Astrocyte of the hippocampus (primary cell): ENCODE data around the gene GNG7.
"Not testable (repeated sequence)": the region's sequence is repeated elsewhere in the genome, so short reads cannot be mapped to it uniquely, and the experiment has no call there.

Experiments
- DNase-seq: peaks from one replicate; pipeline ENCODE4 v3.0.0; 2011; ENCODE audit warnings: low read depth, low spot score

Gene GNG7

DNA sequence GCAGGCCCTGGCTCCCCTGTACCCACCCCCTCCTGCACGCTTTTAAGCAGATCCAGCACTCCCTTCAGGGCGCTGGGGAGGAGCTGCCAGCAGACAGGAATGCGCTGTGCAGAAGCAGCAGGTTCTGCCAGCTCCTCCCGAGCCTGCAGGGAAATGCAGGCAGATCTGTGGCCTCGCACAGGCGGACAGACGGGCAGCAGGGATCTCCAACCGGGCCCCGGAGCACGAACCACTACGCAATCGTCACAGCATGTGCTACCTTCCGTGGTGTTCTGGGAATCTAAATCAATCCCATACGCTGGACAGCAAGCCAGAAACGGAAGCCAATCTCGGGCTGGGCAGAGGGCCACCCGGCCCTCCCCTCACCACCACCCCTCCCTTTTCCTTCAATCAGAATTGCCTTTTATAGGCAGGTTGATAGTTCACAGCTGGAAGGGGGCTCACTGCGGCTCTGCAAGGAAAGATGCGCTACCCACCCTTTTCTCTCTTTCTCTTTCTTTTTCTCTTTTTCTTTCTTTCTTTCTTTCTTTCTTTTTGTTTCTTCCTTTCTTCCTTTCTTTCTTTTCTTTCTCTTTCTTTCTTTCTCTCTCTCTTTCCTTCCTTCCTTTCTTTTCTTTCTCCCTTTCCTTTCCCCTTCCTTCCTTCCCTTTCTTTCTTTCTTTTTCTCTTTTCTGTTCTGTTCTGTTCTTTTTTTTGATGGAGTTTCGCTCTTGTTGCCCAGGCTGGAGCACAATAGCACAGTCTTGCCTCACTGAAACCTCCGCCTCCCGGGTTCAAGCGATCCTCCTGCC, 99.9 kb downstream of the GNG7 start:
- DNase-seq = peak; percentile 97

DNA sequence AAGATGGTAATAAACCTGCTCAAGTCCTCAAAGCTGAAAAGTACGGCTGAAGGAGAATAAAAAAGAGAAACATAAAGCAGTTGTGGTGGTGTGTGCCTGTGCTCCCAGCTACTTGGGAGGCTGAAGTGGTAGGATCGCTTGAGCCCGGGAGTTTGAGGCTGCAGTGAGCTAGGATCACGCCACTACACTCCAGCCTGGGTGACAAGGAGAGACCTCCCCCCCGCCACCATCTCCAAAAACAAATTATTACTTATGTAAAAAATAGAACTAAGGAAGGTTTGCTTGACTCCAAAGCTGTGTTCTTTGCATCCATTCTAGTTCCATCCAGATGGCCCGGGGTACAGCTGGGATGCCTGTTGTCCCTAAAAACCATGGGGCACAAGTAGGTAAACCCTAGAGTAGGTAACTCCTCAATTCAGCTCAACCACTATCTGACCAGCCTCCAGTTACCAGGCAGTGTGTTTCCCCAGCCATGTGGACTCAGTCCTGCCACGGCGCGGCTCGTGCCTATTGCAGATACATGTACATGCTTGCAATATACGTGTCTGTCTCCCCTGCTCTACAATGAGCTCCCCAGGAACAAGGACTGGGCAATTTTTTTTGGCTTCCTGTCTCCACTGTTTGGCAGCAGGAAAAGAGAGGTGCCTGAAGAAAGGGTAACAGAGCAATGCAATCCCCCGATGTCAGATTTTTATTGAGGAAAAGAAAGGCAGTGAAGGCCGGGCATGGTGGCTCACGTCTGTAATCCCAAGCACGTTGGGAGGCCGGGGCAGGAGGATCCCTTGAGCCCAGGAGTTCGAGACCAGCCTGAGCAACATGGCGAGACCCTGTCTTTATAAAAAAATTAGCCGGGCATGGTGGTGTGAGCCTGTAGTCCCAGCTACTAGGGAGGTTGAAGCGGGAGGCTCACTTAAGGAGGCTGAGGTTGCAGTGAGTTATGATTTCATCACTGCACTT, 101.3 kb downstream of the GNG7 start:
- no peak for DNase-seq

DNA sequence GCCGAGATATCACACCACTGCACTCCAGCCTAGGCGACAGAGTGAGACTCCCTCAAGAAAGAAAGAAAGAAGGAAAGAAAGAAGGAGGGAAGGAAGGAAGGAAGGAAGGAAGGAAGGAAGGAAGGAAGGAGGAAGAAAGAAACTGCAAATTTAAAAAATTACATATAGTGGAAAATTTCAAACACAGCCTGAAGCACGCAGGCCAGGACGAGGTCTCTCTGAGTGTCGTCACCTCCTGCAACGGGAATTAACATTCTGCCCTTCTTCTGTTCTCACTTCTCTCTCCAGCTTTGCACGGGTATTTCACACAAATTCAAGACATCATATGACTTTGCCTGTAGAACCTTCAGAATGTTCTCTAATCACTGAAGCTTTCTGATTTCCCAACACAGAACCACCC, 108.2 kb downstream of the GNG7 start:
- no peak for DNase-seq

DNA sequence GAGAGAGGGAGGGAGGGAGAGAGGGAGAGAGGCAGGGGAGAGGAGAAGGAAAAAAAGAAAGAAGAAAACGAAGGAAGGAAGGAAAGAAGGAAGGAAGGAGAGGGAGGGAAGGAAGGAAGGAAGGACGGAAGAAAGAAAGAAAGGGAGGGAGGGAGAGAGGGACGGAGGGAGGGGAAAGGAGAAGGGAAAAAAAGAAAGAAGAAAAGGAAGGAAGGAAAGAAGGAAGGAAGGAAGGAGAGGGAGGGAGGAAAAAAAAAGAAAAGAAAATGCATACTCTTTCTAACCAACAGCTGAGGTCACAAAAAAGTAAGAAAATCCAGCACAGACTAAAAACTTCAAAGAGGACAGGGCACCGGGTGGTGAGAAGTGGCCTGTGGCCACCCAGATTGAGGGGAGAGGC, 109.7 kb downstream of the GNG7 start:
- no peak for DNase-seq

DNA sequence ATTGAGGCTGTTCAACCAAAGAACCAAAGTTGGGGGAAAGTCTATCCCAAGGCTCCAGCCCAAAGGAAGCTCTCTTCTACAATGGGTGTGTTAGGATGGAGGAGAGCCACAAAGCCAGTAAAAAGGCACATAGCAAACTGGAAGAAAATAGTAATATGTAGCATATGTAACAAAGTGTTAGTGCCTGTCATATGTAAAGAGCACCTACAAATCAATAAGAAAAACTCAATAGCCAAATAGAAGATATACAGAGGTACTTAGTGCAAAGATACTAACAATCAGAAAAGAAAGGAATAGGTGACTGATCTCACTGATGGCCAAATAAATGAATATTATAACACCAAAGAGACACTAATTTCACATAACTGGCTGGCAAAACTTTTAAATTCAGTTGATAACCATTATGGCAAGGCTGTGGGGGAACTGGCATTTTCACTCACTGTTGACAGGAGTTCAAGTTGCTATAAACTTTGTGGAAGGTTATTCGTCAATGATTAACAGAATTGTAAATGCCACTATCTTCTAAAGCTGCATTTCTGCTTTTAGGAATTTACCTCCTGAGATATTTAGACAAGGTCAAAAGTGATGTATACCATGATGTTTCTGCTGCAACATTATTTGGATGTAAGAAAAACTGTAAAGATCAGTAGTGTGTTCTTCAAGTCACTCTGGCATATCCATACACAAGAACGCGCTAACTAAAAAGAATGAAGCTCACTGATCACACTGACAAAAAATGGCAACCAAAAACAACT, 110.8 kb downstream of the GNG7 start:
- no peak for DNase-seq

DNA sequence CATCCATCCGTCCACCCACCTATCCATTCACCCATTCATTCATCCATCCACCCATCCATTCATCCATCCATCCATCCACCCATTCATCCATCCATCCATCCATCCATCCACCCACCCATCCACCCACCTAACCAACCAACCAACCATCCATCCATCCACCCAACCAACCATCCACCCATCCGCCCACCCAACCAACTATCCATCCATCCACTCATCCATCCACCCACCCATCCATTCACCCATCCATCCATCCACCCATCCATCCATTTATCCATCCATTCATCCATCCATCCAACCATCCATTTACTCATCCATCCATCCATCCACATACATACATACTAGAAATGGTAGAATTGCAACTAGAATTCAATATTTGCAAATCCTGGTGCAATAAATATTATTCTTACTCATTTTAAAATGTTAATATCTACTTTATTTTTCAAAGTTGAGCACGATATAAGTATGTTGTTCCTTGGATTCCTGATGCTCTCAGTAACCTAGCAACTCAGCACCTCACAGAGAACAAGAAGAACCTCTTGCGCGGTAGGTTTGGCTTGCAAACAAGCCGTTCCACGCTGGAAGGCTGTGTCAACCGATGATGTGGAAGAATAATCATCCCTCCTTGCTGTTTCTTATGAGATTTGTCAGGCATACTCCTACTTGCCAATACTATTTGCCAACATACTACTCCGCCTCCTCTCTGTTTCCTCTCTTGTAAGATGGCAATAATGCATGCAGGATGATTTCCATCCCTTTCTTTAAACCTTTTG, 111.7 kb downstream of the GNG7 start:
- no peak for DNase-seq

DNA sequence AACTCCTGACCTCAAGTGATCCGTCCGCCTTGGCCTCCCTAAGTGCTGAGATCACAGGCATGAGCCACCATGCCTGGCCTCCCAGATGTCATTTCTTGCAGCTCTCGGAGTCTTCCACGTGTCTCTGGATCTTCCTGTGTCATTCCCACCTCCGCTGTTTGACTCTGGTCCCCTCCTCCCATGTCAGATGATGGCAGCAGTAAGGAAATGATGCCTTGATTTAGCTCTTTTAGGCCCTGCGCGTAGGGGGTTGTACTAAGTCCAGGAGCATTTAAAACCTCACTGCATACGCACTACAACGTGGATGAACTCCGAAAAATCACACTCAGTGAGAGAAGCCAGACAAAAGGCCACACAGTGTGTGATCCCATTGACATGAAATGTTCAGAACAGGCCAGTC, 113.1 kb downstream of the GNG7 start:
- no peak for DNase-seq

DNA sequence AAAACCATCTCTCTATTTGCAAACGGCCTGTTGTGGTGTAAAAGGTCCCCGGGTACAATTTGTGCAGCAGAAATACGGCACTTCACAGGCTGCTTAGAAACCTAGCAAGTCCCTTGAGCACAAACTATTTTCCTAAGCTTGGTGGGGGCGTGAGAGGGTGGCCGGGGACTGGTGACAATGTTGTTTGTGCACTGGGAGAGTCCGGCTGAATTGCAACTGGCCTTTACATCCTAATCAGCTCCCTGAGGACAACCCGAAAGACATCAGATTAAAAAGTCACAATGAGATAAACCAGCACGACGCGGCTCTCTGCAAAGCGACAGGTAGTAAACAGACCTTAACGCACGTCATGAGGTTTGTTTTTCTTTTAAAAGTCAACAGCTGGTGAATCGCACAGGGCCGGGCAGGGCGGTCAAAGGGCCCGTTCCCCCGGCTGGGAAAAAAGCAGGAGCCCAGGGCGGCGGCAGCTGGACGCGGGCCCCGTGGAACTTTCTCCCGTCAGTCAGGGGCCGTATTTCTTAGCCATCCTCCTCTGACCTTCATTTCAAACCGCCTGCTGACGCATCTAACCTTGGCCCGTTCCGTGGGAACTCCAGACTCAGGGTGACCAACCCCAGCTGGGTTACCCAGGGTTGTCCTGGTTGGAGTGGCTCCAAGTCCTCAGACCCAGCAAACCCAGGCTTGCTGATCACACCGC, 114.3 kb downstream of the GNG7 start:
- no peak for DNase-seq

DNA sequence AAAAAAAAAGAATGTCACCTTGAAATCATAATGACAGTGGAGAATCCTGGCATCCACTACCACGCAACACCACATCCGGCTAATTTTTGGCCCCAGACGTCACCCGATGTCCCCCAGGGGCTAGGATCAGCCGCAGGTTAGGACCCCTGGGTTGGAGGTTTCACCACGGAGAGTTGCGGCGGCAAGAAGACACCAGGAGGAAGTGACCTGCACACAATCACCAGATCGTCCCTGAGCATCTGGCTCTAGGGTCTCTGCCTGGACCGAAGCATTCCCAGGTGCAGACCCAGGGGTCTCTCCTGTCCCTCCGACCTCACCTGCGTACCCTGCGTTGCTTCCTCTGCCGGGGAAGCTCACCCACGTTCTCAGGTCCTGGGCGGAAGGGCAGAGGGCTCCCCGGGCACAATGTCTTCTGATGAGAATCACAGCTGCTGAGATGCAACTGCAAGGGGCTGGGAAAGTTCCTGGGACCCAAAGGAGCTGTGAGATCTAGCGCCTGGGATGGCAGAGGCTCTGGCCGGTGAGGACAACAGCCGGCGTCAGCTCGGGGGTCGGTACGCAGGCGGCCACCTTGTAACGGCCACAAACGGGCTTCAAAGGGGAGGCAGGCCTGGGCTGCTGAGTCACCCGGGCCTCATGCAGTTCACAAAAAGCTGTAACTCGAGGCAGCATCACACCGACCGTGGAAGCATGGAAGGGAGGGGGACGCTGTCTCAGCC, 115.3 kb downstream of the GNG7 start:
- DNase-seq = peak; percentile 52

DNA sequence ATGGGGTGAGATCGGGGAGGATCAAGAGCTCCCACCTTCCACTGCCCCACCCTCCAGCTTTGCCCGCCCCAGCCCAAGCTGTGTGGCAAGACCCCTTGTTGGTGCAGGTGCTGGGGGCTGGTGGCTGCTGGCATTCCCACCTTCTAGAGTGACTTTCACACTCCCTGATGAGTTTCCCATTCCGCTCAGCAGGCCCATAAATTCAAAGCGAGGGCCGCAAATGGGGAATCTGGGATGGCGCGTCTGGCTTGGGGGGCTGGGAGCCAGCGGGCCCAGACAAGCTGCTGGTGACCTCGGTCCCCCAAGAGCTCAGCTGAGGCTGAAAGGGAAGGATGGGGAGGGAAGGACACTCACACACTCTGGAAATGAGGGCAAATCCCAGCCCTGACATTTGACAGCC, 116.3 kb downstream of the GNG7 start:
- no peak for DNase-seq

DNA sequence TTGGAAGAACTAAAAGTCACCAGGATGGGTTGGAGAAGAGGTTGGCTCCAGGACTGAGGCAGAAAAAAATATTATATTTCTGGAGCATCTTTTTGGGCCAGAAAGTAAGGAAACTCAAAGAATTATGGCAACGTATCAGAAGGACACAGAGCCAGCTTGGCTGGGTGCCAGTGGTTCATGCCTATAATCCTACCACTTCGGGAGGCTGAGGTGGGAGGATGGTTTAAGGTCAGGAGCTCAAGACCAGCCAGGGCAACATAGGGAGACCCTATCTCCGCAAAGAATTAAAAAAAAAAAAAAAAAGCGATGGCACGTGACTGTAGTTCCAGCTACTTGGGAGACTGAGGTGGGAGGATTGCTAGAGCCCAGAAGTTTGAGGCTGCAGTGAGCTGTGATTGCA, 118.5 kb downstream of the GNG7 start:
- DNase-seq = no peak

DNA sequence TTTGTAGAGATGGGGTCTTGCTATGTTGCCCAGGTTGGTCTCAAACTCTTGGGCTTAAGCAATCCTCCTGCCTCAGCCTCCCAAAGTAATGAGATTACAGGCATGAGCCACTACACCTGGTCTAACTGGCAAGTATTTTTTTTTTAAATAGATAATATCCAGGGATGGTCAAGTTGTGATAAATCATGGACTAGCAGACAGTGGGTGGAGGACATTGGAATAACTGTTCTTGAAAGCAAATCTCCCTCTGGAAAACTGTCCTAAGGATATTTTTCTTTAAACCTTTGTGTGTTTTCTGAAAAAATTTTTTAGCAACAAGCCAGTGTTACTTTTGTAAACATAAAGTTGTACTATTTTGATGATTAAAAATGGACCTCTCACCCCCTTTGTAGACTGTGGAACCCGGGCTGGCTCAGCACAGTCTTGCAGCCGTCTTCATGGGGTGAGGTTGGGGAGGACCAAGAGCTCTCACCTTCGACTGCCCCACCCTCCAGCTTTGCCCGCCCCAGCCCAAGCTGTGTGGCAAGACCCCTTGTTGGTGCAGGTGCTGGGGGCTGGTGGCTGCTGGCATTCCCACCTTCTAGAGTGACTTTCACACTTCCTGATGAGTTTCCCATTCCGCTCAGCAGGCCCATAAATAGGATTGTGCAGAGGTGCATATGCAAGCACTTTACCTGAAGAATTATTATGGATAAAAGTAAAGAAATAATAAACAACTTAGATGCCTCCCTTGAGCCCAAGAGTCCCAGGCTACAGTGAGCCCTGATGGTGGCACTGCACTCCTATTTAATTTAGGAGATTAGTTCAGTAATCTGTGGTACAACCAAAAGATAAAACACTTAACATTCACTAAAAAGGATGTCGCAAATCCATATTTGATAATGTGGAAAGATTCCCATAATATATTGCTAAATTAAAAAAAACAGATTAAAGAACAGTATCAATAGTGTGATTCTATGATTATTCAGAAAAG, 119.2 kb downstream of the GNG7 start:
- DNase-seq = no peak

DNA sequence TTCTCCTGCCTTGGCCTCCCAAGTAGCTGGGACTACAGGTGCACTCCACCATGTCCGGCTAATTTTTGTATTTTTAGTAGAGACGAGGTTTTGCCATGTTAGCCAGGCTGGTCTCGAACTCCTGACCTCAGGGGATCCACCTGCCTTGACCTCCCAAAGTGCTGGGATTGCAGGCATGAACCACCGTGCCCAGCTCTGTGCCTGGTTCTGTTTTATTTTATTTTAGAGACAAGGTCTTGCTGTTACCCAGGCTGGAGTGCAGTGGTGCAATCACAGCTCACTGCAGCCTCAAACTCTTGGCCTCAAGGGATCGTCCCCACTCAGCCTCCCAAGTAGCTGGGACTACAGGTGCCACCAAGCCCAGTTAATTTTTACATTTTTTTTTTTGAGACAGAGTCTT, 122.1 kb downstream of the GNG7 start:
- not testable (repeated sequence) for DNase-seq

DNA sequence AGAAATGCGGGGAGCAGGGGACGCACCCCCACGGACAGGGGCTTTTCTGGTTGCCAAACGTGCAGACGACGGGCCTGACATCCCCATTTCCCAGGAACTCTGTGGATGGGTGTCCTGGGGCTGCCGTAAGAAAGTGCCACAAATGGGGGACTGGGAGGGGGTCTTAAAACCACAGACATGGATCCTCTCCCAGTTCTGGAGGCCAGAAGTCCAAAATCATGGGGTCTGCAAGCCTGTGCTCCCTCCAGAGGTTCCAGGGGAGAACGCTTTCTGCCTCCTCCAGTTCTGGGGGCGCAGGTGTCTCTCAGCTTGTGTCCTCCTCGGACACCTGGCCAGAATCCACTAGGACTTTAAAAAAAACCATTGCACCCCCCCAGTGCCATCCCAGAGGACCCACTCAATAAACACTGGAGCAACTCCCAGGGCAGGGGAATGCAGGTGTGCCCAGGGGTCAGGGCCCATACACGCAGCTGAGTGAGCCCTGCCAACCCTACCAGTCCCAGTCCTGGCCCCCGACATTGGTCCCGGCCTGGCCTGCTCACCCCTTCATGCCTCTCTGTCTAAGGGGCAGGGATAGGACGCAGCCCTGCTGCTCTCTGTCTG, 122.7 kb downstream of the GNG7 start:
- no peak for DNase-seq

DNA sequence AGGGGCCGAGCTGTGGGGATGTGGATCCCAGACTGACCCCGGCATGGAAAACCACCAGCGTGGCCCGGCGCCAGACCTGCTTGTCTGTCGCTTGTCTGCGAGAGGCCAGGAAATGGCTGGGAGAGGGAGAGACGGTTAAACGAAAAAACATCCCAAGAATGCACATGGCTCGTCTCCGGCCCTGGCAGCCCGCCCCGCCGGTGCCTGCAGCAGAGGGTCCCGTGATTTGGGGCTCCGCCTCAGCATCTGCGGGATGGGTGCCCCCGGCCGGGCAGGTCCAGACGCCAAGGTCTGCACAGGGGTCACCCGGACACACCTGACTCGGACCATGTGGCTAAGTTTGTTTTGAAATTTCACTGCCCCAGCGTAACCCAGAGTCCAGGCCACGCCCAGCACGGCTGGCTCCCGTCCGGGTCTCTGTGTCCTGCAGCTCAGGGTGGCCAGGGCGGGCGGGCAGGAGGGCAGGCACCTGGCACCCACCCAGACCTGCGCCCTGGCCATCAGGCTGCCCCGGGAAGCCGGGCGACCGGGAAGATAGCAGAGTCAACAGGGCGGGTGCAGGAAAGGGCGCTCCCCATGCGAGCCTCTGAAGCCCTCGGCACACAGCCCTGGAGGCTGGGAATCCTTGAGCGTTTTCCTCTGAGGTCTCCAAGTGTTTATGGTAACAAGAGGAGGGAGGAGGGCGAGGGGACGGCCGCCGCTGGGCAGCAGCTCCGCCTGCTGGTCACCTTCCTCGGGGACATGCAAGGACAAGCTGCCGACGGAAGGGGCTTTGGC, 123.4 kb downstream of the GNG7 start:
- peak; percentile 96 for DNase-seq

DNA sequence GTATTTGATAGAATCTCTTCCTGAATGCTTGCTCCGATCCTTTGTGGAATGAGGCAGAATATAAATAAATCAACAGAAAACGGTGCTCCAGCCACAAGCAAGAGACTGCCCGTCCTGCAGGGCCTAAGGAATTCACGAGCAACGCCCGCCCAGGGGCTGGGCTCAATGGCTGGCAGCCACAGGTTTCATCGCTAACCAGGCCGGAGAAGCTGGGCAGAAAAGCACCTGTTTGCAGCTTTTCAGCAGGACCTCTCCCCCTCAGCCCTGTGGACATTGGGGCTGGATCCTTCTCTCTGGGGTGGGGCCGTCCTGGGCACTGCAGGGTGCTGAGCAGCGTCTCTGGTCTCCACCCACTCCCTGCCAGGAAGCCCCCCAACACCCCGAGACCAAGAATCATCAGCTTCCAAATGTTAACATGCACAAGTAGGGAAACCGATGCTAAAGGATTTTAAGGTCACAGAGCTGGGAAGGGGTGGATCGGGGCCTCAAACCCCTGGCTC, 124.1 kb downstream of the GNG7 start:
- peak; percentile 91 for DNase-seq

DNA sequence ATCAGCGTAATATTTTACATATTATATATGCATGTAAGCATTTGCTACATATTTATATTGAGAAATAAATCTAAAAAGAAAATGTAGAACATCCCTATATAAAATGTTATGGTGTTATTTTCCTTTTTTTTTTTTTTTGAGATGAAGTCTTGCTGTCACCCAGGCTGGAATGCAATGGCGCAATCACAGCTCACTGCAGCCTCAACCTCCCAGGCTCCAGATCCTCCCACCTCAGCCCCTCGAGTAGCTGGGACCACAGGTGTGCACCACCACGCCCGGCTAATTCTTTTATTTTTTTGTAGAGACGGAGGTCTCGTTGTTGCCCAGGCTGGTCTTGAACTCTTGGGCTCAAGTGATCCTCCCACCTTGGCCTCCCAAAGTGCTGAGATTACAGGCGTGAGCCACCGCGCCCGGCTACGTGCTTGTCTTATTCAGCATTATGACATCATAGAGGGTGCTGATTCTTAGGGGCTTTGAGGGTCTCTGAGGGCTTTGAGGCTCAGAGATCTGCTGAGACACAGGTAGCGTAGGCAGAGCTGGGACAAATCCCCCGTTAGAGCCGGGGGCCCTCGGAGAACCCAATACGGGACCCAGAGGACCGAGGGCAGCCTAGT, 124.7 kb downstream of the GNG7 start:
- no peak for DNase-seq
